K562 (cell line): ENCODE measurements around the gene TECPR2. TPM values are rescaled to one million over a fixed set of nuclear protein-coding genes. Genes with fewer than 3 reads are reported as not detected.

Experiments used
- ADNP ChIP-seq: fragments of 200-800 bp; sonication (Bioruptor generic); IDR thresholded peaks from 2 replicates; pipeline ENCODE4 v1.6.1; 2016; ENCODE audit warnings: missing genetic modification characterization, missing compliant biosample characterization
- ARID4B ChIP-seq: sonication (generic); formaldehyde crosslinking; IDR thresholded peaks from 2 replicates; pipeline ENCODE4 v1.8.0; 2022; ENCODE audit warnings: mild to moderate bottlenecking, missing genetic modification reagents
- COPS2 ChIP-seq: fragments of 450-650 bp; conservative IDR thresholded peaks from 2 replicates; pipeline ENCODE4 v1.6.1; 2016; ENCODE audit warnings: mild to moderate bottlenecking, moderate library complexity
- FOXM1 ChIP-seq, 2 experiments: fragments of 450-650 bp in 1 of 2; sonication (generic) in 1 of 2; formaldehyde crosslinking in 1 of 2; IDR thresholded peaks; 2 replicates each; pipeline versions ENCODE4 v1.6.1 to v1.9.0; 2017 to 2022; ENCODE audit warnings: low read depth in 2 of 2, mild to moderate bottlenecking in 2 of 2, missing genetic modification reagents in 1 of 2, moderate library complexity in 1 of 2
- KLF13 ChIP-seq: fragments of 450-650 bp; IDR thresholded peaks from 2 replicates; pipeline ENCODE4 v1.6.1; 2016; ENCODE audit warnings: missing genetic modification characterization, low read depth, mild to moderate bottlenecking, missing compliant biosample characterization, moderate library complexity, borderline replicate concordance
- KLF16 ChIP-seq: IDR thresholded peaks from 2 replicates; pipeline ENCODE4 v1.6.1; 2016; ENCODE audit warnings: antibody characterized with exemption
- NEUROD1 ChIP-seq: fragments of 150-350 bp; IDR thresholded peaks from 2 replicates; pipeline ENCODE4 v1.6.1; 2014; ENCODE audit warnings: borderline replicate concordance, low read length, low read depth; ENCODE audit not compliant: partially characterized antibody
- RBM17 ChIP-seq: fragments of 200-400 bp; formaldehyde crosslinking; IDR thresholded peaks from 2 replicates; pipeline ENCODE4 v1.6.1; 2017; ENCODE audit warnings: low read depth, mild to moderate bottlenecking, low read length, borderline replicate concordance
- SNAPC5 ChIP-seq: fragments of 250-450 bp; sonication (Bioruptor Pico); IDR thresholded peaks from 2 replicates; pipeline ENCODE4 v1.8.0; 2021; ENCODE audit warnings: moderate library complexity, mild to moderate bottlenecking, inconsistent platforms
- TFAM ChIP-seq: fragments of 250-450 bp; sonication (Bioruptor Pico); conservative IDR thresholded peaks from 2 replicates; pipeline ENCODE4 v1.5.0; 2021; ENCODE audit warnings: mild to moderate bottlenecking, moderate library complexity
- ZBTB12 ChIP-seq: fragments of 250-450 bp; sonication (Bioruptor Pico); IDR thresholded peaks from 2 replicates; pipeline ENCODE4 v1.4.0; 2020
- ZNF121 ChIP-seq: sonication (generic); formaldehyde crosslinking; conservative IDR thresholded peaks from 2 replicates; pipeline ENCODE4 v1.8.0; 2022; ENCODE audit warnings: missing genetic modification reagents
- ZNF407 ChIP-seq: fragments of 450-650 bp; IDR thresholded peaks from 2 replicates; pipeline ENCODE4 v1.6.1; 2016; ENCODE audit warnings: low read depth
- polyA plus RNA-seq, 8 experiments: library from polyadenylated mRNA; depleted of rRNA in 4 of 8; stranded (reverse) in 5 of 8; unstranded in 3 of 8; fragments of >200 nt; fragmentation: Nextera tagmentation in 2 of 8; fragmentation: Illumina TruSeq in 1 of 8; extraction: Ambion mirVana in 2 of 8; extraction: Trizol in 1 of 8; gene quantifications; 2 replicates each; pipeline versions ENCODE4 v1.2.1 to v1.2.3, GENCODE V29; 2011 to 2014; ENCODE audit warnings: inconsistent platforms in 1 of 8, missing spikeins in 1 of 8
- total RNA-seq, 7 experiments: library from RNA; depleted of rRNA in 6 of 7; stranded (reverse); fragments of >200 nt in 6 of 7; fragmentation: Illumina TruSeq in 2 of 7; extraction: Trizol in 2 of 7; gene quantifications; 2 replicates each; pipeline versions ENCODE4 v1.2.1 to v1.2.3, GENCODE V29; 2011 to 2021; ENCODE audit warnings: low replicate concordance in 1 of 7

TECPR2 gene
- total and polyA plus RNA-seq, 9 of the 15 experiments (the other 6 are each of a cell fraction or from before 2014, with no cell fraction given), result 0.04 to 3.0 (median 0.83) TPM

GRCh38 chr14:102319351-102320032 lies 43.2 kb upstream of the TECPR2 start, which contains the start of gene ZNF839 (continued):
- TF ChIP-seq ZNF407 (peak; percentile 96), ZBTB12 (peak; percentile 89), RBM17 (no peak), ZNF121 (CRISPR knock-in tag) (no peak), KLF16 (peak; percentile 72), SNAPC5 (CRISPR knock-in tag) (no peak), ARID4B (peak; percentile 43; the same call in 1 of the 2 replicates), NEUROD1 (peak; percentile 68), ADNP (peak; percentile 68), KLF13 (tag) (0 out of 2 replicates have a peak, but pooled peaks have one; percentile 34), TFAM (CRISPR knock-in tag) (no peak), COPS2 (no peak), FOXM1 (IDR thresholded peaks at IDR 0.05; ENCODE audit: low read depth) (no peak), FOXM1 (CRISPR knock-in tag; IDR thresholded peaks at IDR 0.05; ENCODE audit: low read depth) (no peak)
